LNCAP (cell line): ENCODE measurements around the gene NRG2.

Experiments used
- CTCF ChIP-seq: fragments of 450-650 bp; IDR thresholded peaks from 2 replicates; pipeline ENCODE4 v1.5.1; 2017; ENCODE audit warnings: mild to moderate bottlenecking

The NRG2 gene

GRCh38 chr5:139942243-139942642, 100.9 kb downstream of the NRG2 start:
- TF ChIP-seq CTCF = no peak

GRCh38 chr5:139930406-139930805, 112.7 kb downstream of the NRG2 start:
- no peak for TF ChIP-seq CTCF

GRCh38 chr5:139926797-139927503, 116.1 kb downstream of the NRG2 start:
- TF ChIP-seq CTCF = no peak

- TF ChIP-seq CTCF = no peak
Measured at GRCh38 chr5:139925650-139926640, 117.2 kb downstream of the NRG2 start.

GRCh38 chr5:139925216-139925562, 117.9 kb downstream of the NRG2 start:
- no peak for TF ChIP-seq CTCF

GRCh38 chr5:139924294-139925215, 118.5 kb downstream of the NRG2 start:
- no peak for TF ChIP-seq CTCF

GRCh38 chr5:139919308-139919707, 123.8 kb downstream of the NRG2 start:
- no peak for TF ChIP-seq CTCF
